ENCODE measurements around the gene IFRD1. TPM values are rescaled to one million over a fixed set of nuclear protein-coding genes. Genes with fewer than 3 reads are reported as not detected.
"Not testable (repeated sequence)": the region's sequence is repeated elsewhere in the genome, so short reads cannot be mapped to it uniquely, and the experiment has no call there.

Gene IFRD1
- total and polyA plus RNA-seq, 3 donors from 2014 or later, result 50.9 to 99.8 (median 84.7) TPM

- TF ChIP-seq CTCF (IDR thresholded peaks at IDR 0.05) (no peak), POLR2A (IDR thresholded peaks at IDR 0.05) (no peak)
- no peak for DNase-seq
- intact Hi-C loops (cut with DNase I; ENCODE audit: low total_unique reads), result no loop called here
- Histone ChIP-seq H3K27ac (no peak overlapping the region), H3K4me1 (no peaks in the 10 kb centered on the region), H3K4me3 (no peak overlapping the region), H3K27me3 (no peaks in the 10 kb centered on the region), H3K36me3 (ENCODE audit: low read depth, missing control alignments) (no peaks in the 10 kb centered on the region), H3K9me3 (no peaks in the 10 kb centered on the region)
- 80 to 92% methylated on average over 5 to 6 of the region's 6 CpGs for WGBS, 2 donors
Measured at GRCh38 chr7:112511451-112512202, 61.4 kb downstream of the IFRD1 start.

GRCh38 chr7:112512451-112513210 lies 62.4 kb downstream of the IFRD1 start:
- intact Hi-C loops (cut with DNase I; ENCODE audit: low total_unique reads), result no loop called here
- no peak overlapping the region for H3K4me3 ChIP-seq
- no peaks in the 10 kb centered on the region for H3K36me3 ChIP-seq (ENCODE audit: low read depth, missing control alignments)
- TF ChIP-seq CTCF (IDR thresholded peaks at IDR 0.05) (no peak), POLR2A (IDR thresholded peaks at IDR 0.05) (no peak)
- no peaks in the 10 kb centered on the region for H3K27me3 ChIP-seq
- no peaks in the 10 kb centered on the region for H3K4me1 ChIP-seq
- no peak overlapping the region for H3K27ac ChIP-seq
- 77 to 86% methylated on average over 5 of the region's 5 CpGs for WGBS, 2 donors
- H3K9me3 ChIP-seq, result no peaks in the 10 kb centered on the region
- no peak for DNase-seq

GRCh38 chr7:112515989-112516388 lies 65.7 kb downstream of the IFRD1 start:
- Histone ChIP-seq H3K36me3 (ENCODE audit: low read depth, missing control alignments) (no peaks in the 10 kb centered on the region), H3K4me1 (no peaks in the 10 kb centered on the region), H3K27me3 (no peaks in the 10 kb centered on the region), H3K27ac (no peak overlapping the region), H3K4me3 (no peak overlapping the region), H3K9me3 (no peaks in the 10 kb centered on the region)
- intact Hi-C loops (cut with DNase I; ENCODE audit: low total_unique reads), result no loop called here
- 96 to 98% methylated on average over 5 of the region's 5 CpGs for WGBS, 2 donors
- DNase-seq, result no peak
- TF ChIP-seq CTCF (IDR thresholded peaks at IDR 0.05) (no peak), POLR2A (IDR thresholded peaks at IDR 0.05) (no peak)

- H3K27me3 ChIP-seq; DNase-seq; intact Hi-C loops (cut with DNase I; ENCODE audit: low total_unique reads); H3K4me3 ChIP-seq; H3K4me1 ChIP-seq; H3K27ac ChIP-seq; H3K36me3 ChIP-seq (ENCODE audit: low read depth, missing control alignments); H3K9me3 ChIP-seq: not testable (repeated sequence)
- WGBS, 2 donors, result 85 to 91% methylated on average over 5 of the region's 5 CpGs
Measured at GRCh38 chr7:112516418-112516817, 66.2 kb downstream of the IFRD1 start.

GRCh38 chr7:112517487-112517886 lies 67.2 kb downstream of the IFRD1 start:
- H3K9me3 ChIP-seq, result no peaks in the 10 kb centered on the region
- intact Hi-C loops (cut with DNase I; ENCODE audit: low total_unique reads), result no loop called here
- no peak overlapping the region for H3K4me3 ChIP-seq
- no peak for TF ChIP-seq POLR2A (IDR thresholded peaks at IDR 0.05)
- no peak for TF ChIP-seq CTCF (IDR thresholded peaks at IDR 0.05)
- no peak overlapping the region for H3K27ac ChIP-seq
- 83 to 87% methylated on average over 3 of the region's 3 CpGs for WGBS, 2 donors
- DNase-seq, result no peak
- H3K27me3 ChIP-seq, result no peaks in the 10 kb centered on the region
- H3K36me3 ChIP-seq (ENCODE audit: low read depth, missing control alignments), result no peaks in the 10 kb centered on the region
- H3K4me1 ChIP-seq, result no peaks in the 10 kb centered on the region
